Left lung (tissue), 10 donors: ENCODE results near the gene ADGRG7. TPM values are rescaled to one million over a fixed set of nuclear protein-coding genes. Genes with fewer than 3 reads are reported as not detected.

Experiments used
- ATAC-seq: fragments of 200-7000 bp; cut with Tn5 transposase; one replicate; pipeline ENCODE4 v1.9.1; 2020; ENCODE audit warnings: moderate library complexity
- DNase-seq, 4 donors: peaks; one replicate each; pipeline ENCODE4 v3.0.0-alpha.2; 2013 to 2020
- H3K27ac ChIP-seq, 2 donors: fragments of 200-600 bp; sonication (generic) in 1 of 2; one replicate each; pipeline versions ENCODE4 v1.5.0 to v1.8.0; 2020 to 2021
- H3K27me3 ChIP-seq, 2 donors: fragments of 200-600 bp; sonication (generic) in 1 of 2; one replicate each; pipeline versions ENCODE4 v1.5.0 to v1.8.0; 2020 to 2021
- H3K36me3 ChIP-seq, 2 donors: fragments of 200-600 bp; sonication (generic) in 1 of 2; one replicate each; pipeline versions ENCODE4 v1.5.0 to v1.8.0; 2020 to 2021
- H3K4me1 ChIP-seq, 2 donors: fragments of 200-600 bp; one replicate each; pipeline ENCODE4 v1.8.0; 2021
- H3K4me3 ChIP-seq, 2 donors: fragments of 200-600 bp; sonication (generic) in 1 of 2; one replicate each; pipeline versions ENCODE4 v1.5.0 to v1.8.0; 2020 to 2021; ENCODE audit warnings: mild to moderate bottlenecking in 1 of 2
- H3K9me3 ChIP-seq, 2 donors: fragments of 200-600 bp; sonication (generic) in 1 of 2; one replicate each; pipeline versions ENCODE4 v1.5.0 to v1.8.0; 2020 to 2021
- intact Hi-C, 2 donors: fragments of 100-400 bp; cut with DNase I; formaldehyde crosslinking; loops; one replicate each; pipeline versions ENCODE4 v1.11.2 to v1.14.2; 2022
- polyA plus RNA-seq, 6 donors: library from polyadenylated mRNA; unstranded; fragments of 120-200 nt; gene quantifications; one replicate each; pipeline ENCODE4 v1.2.1, GENCODE V29; 2013; ENCODE audit not compliant: insufficient read length in 6 of 6
- total RNA-seq, 2 donors: library from RNA; stranded (reverse); fragmentation: NEBNext Ultra II Directional; extraction: Animal tissue kit (Norgen Biotek cat#: 25700); gene quantifications; one replicate each; pipeline ENCODE4 v1.2.1, GENCODE V29; 2021
- TF ChIP-seq, protein P1 (sequence below), 2 donors: fragments of 200-600 bp; sonication (generic) in 1 of 2; IDR thresholded peaks; one replicate each; pipeline versions ENCODE4 v1.5.0 to v1.8.0; 2021; ENCODE audit warnings: antibody characterized with exemption in 2 of 2
- donor health status: DM: no; HTN: yes; CAD: no.
- donor health status: DM: no; HTN: no; CAD: no.

The ADGRG7 gene
- total and polyA plus RNA-seq, 8 donors: not detected

DNA sequence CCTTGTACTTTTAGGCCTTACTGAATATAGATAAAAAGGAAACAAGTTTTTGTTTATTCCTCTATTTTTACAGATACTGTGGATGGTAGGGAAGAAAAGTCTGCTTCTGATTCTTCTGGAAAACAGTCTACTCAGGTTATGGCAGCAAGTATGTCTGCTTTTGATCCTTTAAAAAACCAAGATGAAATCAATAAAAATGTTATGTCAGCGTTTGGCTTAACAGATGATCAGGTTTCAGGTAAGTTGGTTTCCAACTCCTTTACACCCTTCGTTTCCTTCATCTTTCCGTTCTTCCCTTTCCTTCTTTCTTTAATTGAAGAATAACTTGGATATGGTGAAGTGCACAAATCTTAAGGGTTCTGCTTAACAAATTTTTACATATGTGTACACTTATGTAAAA, 123.0 kb downstream of the ADGRG7 start:
- peaks cover 0 to 96% of the 10 kb centered on the region in 2 donors for H3K36me3 ChIP-seq
- no peak for ATAC-seq

DNA sequence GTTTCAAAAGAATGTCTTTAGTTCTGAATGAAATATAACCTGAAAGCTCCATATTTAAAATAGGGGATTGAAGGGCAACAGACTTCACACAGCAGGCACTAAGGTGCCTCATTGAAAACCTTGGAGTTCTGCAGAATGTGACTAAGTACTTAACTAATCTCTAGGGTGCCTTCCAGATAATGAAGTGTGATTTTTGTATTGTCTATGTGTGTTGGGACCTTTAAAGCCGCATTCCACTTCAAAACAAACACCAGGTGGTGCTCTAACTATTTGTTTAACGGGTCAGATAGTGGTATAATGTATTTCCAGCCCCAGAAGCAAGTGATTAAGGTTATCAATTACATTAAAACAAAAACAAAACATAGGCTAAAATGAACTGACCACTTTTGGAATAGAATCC, 127.9 kb downstream of the ADGRG7 start:
- DNase-seq (peak in 1 of 4 donors; percentile 21), ATAC-seq (peak; percentile 79)
- Histone ChIP-seq H3K9me3 (no peaks in the 10 kb centered on the region), H3K27ac (no peak overlapping the region), H3K27me3 (no peaks in the 10 kb centered on the region), H3K36me3 (peaks cover 0 to 98% of the 10 kb centered on the region in 2 donors), H3K4me3 (no peak overlapping the region), H3K4me1 (no peaks in the 10 kb centered on the region)
- intact Hi-C loops: no loop called here
- TF ChIP-seq, protein P1, sequence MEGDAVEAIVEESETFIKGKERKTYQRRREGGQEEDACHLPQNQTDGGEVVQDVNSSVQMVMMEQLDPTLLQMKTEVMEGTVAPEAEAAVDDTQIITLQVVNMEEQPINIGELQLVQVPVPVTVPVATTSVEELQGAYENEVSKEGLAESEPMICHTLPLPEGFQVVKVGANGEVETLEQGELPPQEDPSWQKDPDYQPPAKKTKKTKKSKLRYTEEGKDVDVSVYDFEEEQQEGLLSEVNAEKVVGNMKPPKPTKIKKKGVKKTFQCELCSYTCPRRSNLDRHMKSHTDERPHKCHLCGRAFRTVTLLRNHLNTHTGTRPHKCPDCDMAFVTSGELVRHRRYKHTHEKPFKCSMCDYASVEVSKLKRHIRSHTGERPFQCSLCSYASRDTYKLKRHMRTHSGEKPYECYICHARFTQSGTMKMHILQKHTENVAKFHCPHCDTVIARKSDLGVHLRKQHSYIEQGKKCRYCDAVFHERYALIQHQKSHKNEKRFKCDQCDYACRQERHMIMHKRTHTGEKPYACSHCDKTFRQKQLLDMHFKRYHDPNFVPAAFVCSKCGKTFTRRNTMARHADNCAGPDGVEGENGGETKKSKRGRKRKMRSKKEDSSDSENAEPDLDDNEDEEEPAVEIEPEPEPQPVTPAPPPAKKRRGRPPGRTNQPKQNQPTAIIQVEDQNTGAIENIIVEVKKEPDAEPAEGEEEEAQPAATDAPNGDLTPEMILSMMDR (IDR thresholded peaks at IDR 0.05): peak in 1 of 2 donors; percentile 17

More for the DNA sequence above, 123.0 kb downstream of the ADGRG7 start:
- no peak for DNase-seq
- intact Hi-C loops: no loop called here
- TF ChIP-seq, protein P1 (IDR thresholded peaks at IDR 0.05): no peak
- no peaks in the 10 kb centered on the region for H3K4me1 ChIP-seq
- H3K27me3 ChIP-seq: no peaks in the 10 kb centered on the region
- no peaks in the 10 kb centered on the region for H3K9me3 ChIP-seq
- H3K4me3 ChIP-seq: no peak overlapping the region
- H3K27ac ChIP-seq: no peak overlapping the region

- no peak for DNase-seq
- H3K27me3 ChIP-seq: no peaks in the 10 kb centered on the region
- H3K9me3 ChIP-seq: no peaks in the 10 kb centered on the region
- H3K27ac ChIP-seq: no peak overlapping the region
- no peak overlapping the region for H3K4me3 ChIP-seq
- no peak for ATAC-seq
- intact Hi-C loops: no loop called here
- TF ChIP-seq, protein P1 (IDR thresholded peaks at IDR 0.05): no peak
- no peaks in the 10 kb centered on the region for H3K4me1 ChIP-seq
- peaks cover 0 to 97% of the 10 kb centered on the region in 2 donors for H3K36me3 ChIP-seq
Measured at GRCh38 chr3:100740207-100740606, 130.8 kb downstream of the ADGRG7 start.

GRCh38 chr3:100743535-100743934, 134.1 kb downstream of the ADGRG7 start:
- ATAC-seq: no peak
- no peak overlapping the region for H3K4me3 ChIP-seq
- no peak overlapping the region for H3K27ac ChIP-seq
- H3K9me3 ChIP-seq: no peaks in the 10 kb centered on the region
- H3K36me3 ChIP-seq: peaks cover 0 to 98% of the 10 kb centered on the region in 2 donors
- no peaks in the 10 kb centered on the region for H3K4me1 ChIP-seq
- TF ChIP-seq, protein P1 (IDR thresholded peaks at IDR 0.05): no peak
- DNase-seq: no peak
- intact Hi-C loops: no loop called here
- H3K27me3 ChIP-seq: no peaks in the 10 kb centered on the region

DNA sequence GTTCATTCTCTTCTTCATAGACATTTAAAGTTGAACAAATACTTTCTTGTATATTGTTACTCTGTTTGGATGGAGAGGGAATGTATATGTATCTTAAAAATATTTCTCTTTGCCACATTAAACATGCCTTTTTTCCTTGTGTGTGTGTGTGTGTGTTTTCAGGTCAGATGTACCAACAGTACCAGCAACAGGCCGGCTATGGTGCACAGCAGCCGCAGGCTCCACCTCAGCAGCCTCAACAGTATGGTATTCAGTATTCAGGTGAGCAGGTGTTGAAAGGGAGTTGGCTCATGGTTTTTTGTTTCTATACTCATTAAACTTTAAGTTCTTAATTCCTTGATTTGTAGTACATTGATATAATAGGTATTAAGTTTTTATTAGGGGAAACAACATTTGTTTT, 135.3 kb downstream of the ADGRG7 start:
- Histone ChIP-seq H3K4me1 (no peaks in the 10 kb centered on the region), H3K36me3 (peaks cover 0 to 98% of the 10 kb centered on the region in 2 donors), H3K9me3 (no peaks in the 10 kb centered on the region), H3K27me3 (no peaks in the 10 kb centered on the region), H3K4me3 (no peak overlapping the region), H3K27ac (no peak overlapping the region)
- TF ChIP-seq, protein P1 (IDR thresholded peaks at IDR 0.05): no peak
- DNase-seq (no peak), ATAC-seq (no peak)
- intact Hi-C loops: no loop called here

Other genes starting within 250 kb of the ADGRG7 start
- 10 to 100 TPM; 28.0 to 31.4 TPM for gene TOMM70, start 208.5 kb upstream of the ADGRG7 start, total RNA-seq
- 10 to 100 TPM; 56.3 to 65.2 (median 61.5) TPM for gene TOMM70, start 208.5 kb upstream of the ADGRG7 start, polyA plus RNA-seq
- gene LNP1, start 208.1 kb upstream of the ADGRG7 start, total RNA-seq: 1 to 10 TPM; 1.4 to 2.1 TPM
- 10 to 100 TPM in 2 of 6 donors, 1 to 10 TPM in 4; 7.4 to 13.0 (median 9.3) TPM for gene LNP1, start 208.1 kb upstream of the ADGRG7 start, polyA plus RNA-seq
- gene TMEM45A, start 117.0 kb upstream of the ADGRG7 start, total RNA-seq: 10 to 100 TPM; 23.5 to 24.5 TPM
- 10 to 100 TPM; 38.8 to 53.8 (median 44.3) TPM for gene TMEM45A, start 117.0 kb upstream of the ADGRG7 start, polyA plus RNA-seq
- 10 to 100 TPM; 81.8 to 84.2 TPM for gene TFG, start 99.9 kb downstream of the ADGRG7 start, total RNA-seq
- 100 to 1,000 TPM; 115 to 132 (median 117) TPM for gene TFG, start 99.9 kb downstream of the ADGRG7 start, polyA plus RNA-seq